ENCODE data around the gene RTP5. TPM values are rescaled to one million over a fixed set of nuclear protein-coding genes. Genes with fewer than 3 reads are reported as not detected.
"Not testable (repeated sequence)": the region's sequence is repeated elsewhere in the genome, so short reads cannot be mapped to it uniquely, and the experiment has no call there.

The RTP5 gene
- total RNA-seq, 1 donor from 2014 or later: 0.08 TPM

GRCh38 chr2:241866790-241867645 lies 2.5 kb upstream of the RTP5 start:
- DNase-seq (ENCODE audit: low spot score): no peak
- intact Hi-C loops (cut with DNase I): no loop called here

DNA sequence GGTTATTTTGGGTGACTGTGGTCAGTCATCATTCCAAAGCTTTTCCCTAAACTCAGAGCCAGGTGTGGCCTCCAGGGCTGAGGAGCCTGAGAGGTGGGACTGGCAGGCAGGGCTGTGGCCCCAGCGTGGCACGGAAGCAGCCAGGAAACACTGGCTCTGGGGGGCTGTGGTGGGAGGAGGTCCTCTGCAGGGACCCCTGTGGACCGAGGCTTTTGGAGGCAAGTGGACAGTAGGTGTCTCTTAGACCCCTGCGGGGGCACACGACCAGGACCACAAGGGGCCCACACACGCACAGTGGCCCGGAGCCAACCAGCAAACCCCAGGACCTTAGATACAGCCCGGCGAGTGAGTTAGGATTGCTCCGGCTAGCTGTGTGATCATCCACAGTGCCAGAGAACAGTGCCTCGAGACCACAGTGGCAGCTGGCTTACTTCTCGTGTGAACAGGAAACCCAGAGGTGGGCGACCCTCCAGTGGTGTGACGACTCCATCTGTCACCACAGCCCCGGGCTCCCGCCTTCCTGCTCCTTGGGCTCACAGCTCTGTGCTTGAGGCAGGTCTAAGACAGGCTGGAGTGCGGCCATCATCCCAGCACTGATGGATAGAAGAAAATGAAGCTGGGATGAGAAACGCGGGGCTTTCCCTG lies 1.6 kb upstream of the RTP5 start:
- intact Hi-C loops (cut with DNase I): no loop called here
- no peak for DNase-seq (ENCODE audit: low spot score)

DNA sequence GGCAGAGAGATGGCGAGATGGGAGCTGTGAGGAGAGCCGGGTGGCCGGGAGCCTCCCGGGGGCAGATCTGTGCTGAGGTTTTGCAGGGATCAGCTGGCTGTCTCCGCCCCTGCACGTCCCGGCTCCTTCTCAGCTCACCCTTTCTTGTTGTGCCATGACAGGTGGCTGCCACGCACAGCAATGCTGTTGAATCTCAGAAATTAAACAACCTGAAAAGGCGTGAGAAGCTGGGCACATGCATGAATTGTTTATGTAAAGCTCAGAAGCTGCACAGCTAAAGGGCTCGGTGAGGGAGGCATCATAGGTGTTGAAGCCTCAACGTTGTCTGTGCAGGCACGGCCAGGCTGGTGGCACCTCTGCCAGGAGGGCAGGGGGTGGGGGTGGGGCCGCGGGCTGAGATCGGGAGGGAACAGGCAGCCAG lies 858 bp upstream of the RTP5 start:
- DNase-seq (ENCODE audit: low spot score): no peak
- intact Hi-C loops (cut with DNase I): no loop called here

DNA sequence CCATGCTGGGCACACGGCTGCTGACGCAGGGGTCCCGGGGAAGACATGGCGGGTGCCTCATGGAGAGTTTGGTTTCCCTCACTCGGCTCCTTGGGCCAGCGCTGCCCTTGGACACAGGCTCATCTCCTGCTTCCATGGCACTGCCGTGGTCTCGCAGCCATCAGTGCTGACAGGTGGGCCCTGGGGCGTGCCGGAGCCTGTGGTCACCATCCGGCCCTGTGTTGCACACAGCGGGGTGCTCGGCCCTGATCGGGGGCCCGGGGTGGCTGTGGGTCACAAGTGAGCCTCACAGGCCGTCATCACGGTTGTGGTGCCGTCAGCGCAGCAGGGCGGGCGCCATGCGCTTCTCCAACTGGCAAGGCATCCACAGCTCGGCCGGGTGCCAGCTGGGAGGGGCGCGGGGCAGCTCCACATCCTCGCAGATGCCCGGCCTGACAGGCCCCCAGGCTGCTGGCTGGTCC lies 582 bp downstream of the RTP5 start:
- intact Hi-C loops (cut with DNase I): no loop called here
- peak; percentile 76 for DNase-seq (ENCODE audit: low spot score)

DNA sequence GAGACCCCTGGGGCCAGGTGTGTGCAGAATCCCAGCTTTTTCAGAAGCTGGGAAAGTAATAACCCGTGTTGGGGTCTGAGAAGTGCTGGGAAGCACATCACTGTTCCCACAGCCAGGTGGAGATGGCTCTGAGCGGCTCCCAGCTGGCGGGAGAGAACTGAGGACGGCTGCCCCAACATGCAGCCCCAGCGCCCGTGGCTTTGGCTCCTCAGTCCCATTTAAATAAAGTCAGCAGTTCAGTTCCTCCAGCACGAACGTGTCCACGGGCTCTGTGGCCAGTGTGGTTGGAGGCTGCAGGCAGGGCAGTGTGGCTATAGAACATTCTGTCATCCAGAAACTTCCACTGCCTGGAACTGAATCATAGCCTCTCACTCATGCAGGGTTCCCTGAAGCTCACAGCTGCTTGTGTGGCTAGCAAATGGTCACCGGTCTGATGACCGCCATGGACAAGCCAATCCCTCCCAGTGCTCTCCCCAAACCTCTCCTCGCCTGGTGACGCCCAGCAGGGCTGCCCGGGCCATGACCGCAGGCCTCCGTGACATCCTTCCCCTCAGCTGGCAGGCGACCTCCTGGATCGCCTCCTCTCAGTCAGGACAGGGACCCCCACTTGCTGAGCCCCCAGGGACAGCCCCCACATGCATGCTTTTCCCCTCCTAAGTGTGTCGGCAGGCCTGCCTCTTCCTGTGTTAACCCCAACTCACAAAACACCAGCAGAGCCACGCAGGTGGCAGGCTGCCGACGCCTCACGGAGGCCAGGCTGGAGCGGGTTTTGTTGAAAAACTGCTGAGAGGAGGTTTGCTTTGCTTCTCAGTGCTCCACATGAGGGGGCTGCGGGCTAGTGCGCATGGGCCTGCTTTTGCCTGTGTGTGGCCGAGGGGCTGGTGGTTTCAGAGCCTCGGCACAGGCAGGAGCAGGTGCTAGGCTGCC lies 1.3 kb downstream of the RTP5 start:
- intact Hi-C loops (cut with DNase I): no loop called here
- no peak for DNase-seq (ENCODE audit: low spot score)

DNA sequence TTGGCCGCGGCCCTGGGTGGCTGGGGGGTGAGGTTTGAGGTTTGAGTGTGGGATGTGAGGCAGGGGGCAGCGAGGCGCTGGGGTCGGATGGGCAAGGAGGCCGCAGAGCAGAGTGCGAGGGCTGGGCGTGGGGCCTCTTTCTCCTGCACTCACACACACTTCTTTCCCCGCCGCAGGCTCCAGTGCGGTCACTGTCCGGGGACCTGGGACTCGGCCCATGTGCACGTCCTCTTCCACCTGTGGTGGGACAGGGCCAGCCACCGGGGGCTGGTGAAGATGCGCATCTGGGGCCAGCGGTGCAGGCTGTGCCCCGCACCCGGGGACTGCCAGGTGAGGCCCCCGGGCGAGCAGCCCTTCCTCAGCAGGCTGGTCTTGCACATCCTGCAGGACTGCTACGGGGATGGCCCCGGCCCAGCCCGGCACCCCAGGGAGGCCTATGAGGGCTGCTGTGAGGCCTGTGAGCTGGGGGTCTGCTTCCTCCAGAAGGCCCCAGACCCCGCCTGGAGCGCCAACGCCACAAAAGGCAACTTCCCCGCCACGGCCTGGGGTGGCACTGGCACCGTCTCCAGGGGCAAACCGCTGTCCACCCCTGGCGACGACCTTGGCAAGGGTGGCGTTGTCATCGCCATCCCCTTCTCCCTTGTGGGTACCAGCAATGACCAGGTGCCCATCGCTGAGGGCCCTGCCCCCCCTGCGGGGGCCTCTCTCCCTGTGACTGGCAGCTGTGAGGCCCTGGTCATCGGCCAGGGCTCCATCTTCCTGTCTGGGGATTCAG lies 2.2 kb downstream of the RTP5 start:
- no peak for DNase-seq (ENCODE audit: low spot score)
- intact Hi-C loops (cut with DNase I): no loop called here

GRCh38 chr2:241872313-241872642 lies 2.7 kb downstream of the RTP5 start:
- DNase-seq (ENCODE audit: low spot score): no peak
- intact Hi-C loops (cut with DNase I): no loop called here

DNA sequence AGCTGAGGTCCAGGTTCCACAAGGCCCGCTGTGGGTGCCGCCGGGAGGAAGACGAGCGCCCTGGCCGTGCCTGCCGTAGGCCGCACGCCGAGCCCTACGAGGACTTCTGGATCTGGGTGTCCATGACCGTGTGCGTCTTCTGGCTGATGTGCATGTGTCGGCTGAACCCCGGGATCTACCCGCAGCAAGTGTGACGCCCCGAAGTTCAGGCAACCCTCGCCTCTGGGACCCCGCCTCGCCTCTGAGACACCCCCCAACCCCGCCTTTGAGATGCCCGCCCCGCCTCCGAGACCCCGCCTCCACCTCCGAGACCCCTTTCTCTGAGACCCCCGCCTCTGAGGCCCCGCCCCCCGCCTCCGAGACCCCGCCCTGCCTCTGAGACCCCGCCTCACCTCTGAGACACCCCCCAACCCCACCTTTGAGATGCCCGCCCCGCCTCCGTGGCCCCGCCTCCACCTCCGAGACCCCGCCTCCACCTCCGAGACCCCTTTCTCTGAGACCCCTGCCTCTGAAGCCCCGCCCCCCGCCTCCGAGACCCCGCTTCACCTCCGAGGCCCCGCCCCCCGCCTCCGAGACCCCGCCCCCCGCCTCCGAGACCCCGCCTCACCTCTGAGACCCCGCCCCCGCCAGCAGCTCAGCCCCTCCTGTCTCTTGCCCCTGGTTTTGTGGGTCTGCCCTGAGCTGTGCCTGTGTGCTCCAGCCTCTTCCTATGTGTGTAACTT lies 3.7 kb downstream of the RTP5 start:
- intact Hi-C loops (cut with DNase I): no loop called here
- no peak for DNase-seq (ENCODE audit: low spot score)

DNA sequence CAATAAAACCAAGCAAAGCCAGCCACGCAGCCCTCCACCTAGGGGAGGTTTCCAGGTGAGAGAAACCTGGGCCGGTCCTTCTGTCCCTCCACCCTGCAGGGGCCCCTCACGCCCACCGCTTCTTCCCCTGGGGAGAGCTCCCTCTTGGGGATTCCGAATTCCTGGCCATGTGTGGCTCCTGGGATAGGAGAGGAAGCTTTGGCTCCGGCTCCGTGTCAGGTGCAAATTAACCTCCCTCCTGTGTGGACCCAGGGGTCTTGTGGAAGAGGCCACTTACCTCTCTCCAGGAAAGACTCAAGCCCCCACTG lies 4.2 kb downstream of the RTP5 start:
- DNase-seq (ENCODE audit: low spot score): no peak
- intact Hi-C loops (cut with DNase I): no loop called here

DNA sequence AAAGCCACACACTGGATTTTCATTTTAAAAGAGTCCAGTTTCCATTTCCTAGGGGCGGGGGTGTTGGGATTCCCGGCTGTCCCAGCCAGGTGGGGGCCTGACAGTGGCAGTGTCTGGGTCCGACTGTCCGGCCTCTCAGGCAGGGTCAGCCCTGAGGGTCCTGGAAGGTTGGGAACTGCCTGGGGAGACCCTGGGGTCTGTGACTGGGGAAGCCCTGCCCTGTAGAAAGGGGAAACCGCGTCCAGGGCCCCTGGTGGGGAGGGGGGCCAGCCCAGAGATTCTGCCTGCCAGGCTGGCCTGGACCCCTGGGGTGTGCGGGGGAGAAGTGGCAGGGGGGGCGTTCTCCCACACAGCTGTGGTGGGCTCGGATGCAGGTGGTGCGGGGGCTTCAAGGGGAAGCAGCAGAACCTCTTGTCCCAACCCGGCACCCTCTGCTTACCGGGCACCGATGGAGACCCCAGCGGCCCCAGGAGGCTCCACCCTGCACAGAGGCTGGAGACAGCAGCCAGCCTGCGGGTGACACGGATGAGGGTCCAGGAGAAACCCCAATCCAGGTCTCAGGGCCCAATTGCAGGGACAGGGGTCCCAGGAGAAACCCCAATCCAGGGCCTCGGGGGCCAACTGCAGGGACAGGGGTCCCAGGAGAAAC lies 4.9 kb downstream of the RTP5 start:
- DNase-seq (ENCODE audit: low spot score): no peak
- intact Hi-C loops (cut with DNase I): no loop called here

DNA sequence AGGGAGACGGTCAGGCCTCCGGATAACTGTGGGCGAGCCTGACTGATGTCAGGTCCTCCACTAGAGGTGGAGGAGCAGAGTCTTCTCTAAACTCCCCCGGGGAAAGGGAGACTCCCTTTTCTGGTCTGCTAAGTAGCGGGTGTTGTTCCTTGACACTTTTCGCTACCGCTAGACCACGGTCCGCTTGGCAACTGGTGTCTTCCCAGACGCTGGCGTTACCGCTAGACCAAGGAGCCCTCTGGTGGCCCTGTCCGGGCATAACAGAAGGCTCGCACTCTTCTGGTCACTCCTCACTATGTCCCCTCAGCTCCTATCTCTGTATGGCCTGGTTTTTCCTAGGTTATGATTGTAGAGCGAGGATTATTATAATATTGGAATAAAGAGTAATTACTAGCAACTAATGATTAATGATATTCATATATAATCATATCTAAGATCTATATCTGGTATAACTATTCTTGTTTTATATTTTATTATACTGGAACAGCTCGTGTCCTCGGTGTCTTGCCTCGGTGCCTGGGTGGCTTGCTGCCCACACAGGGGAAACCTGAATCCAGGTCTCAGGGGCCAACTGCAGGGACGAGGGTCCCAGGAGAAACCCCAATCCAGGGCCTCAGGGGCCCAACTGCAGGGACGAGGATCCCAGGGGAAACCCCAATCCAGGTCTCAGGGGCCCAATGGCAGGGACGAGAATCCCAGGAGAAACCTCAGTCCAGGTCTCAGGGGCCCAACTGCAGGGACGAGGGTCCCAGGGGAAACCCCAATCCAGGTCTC lies 6.4 kb downstream of the RTP5 start:
- not testable (repeated sequence) for DNase-seq (ENCODE audit: low spot score)
- intact Hi-C loops (cut with DNase I): loop anchor here (5.0 kb wide), 1 partner anchor 139 kb away; no protein-coding TSS in a partner anchor

- no peak for DNase-seq (ENCODE audit: low spot score)
- intact Hi-C loops (cut with DNase I): loop anchor here (5.0 kb wide), 1 partner anchor 139 kb away; no protein-coding TSS in a partner anchor
Observed at GRCh38 chr2:241876528-241877196, 7.1 kb downstream of the RTP5 start.

DNA sequence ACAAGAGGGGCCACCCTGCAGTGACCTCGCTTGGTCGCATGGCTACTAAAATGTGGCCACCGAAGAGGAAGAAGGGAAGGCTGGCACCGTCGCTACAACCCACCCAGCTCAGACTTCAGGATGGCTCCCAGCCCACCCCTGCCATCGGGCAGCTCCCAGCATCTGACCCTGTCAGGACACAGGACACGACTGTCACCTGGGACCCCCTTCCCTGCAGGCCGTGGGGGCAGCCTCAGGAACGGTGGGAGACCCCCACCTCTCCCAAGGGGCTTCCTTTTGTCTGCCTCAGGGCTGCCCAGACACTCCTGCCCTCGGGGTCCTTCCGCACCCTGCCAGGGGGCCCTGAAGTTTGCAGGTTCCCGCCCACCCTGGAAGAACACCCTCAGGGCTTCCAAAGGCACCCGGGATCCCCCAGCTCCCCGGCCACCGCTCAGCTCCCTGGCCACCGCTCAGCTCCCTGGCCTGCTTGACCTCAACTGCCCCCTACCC lies 7.7 kb downstream of the RTP5 start:
- intact Hi-C loops (cut with DNase I): loop anchor here (5.0 kb wide), 1 partner anchor 140 kb away; no protein-coding TSS in a partner anchor
- no peak for DNase-seq (ENCODE audit: low spot score)

- DNase-seq (ENCODE audit: low spot score): no peak
- intact Hi-C loops (cut with DNase I): loop anchor here (5.0 kb wide), 1 partner anchor 141 kb away; no protein-coding TSS in a partner anchor
Observed at GRCh38 chr2:241877989-241878970, 8.8 kb downstream of the RTP5 start.

DNA sequence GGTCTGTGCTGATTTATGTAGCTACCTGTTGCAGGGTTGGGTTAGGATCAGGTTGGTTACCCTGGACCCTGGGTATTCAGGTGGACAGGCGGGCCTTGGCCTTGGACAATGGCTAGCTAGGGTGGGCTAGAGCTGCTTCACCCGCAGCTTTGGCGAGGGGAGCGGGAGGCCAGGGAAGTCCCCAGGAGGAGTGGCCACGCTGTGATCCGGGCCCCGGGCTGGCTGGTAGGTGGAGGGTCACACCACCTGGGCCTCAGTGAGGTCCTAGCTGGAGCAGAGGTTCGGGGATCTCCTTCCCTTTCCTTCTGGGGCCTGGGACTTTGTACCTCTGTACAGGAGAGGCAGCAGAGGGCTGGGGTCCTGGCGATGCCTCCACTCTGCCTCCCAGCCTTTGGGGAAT lies 9.8 kb downstream of the RTP5 start:
- no peak for DNase-seq (ENCODE audit: low spot score)
- intact Hi-C loops (cut with DNase I): loop anchor here (5.0 kb wide), 1 partner anchor 142 kb away; no protein-coding TSS in a partner anchor
